DMS153 treated with DMSO at 0.1 percent for 48 hours (cell line): ENCODE data around the gene RAP1A.
"Not testable (repeated sequence)": the region's sequence is repeated elsewhere in the genome, so short reads cannot be mapped to it uniquely, and the experiment has no call there.

Experiments
- DNase-seq: peaks from one replicate; lab custom pipeline; 2025; ENCODE audit not compliant: unreplicated experiment; lab: John Stamatoyannopoulos, UW

Gene RAP1A

GRCh38 chr1:111735321-111735720 is 115.7 kb downstream of the RAP1A start:
- DNase-seq = no peak

GRCh38 chr1:111735858-111736544 is 116.4 kb downstream of the RAP1A start:
- DNase-seq = no peak

GRCh38 chr1:111736548-111737215 is 117.1 kb downstream of the RAP1A start:
- no peak for DNase-seq

GRCh38 chr1:111737216-111738132 is 117.9 kb downstream of the RAP1A start:
- DNase-seq = no peak

- no peak for DNase-seq
Measured at GRCh38 chr1:111738133-111738435, 118.5 kb downstream of the RAP1A start.

- DNase-seq = peak; percentile 36
Measured at GRCh38 chr1:111738436-111739193, 119.0 kb downstream of the RAP1A start.

- peak; percentile 75 for DNase-seq
Measured at GRCh38 chr1:111739194-111739924, 119.8 kb downstream of the RAP1A start, which contains the start of gene INKA2. INKA2 (minus strand) TSS chr1:111739395; CDS start chr1:111739242, 153 bp downstream.

GRCh38 chr1:111739925-111740765 is 120.6 kb downstream of the RAP1A start:
- DNase-seq = peak; percentile 44

GRCh38 chr1:111742292-111742691 is 122.7 kb downstream of the RAP1A start:
- not testable (repeated sequence) for DNase-seq

GRCh38 chr1:111742938-111743549 is 123.5 kb downstream of the RAP1A start:
- DNase-seq = no peak

- no peak for DNase-seq
Measured at GRCh38 chr1:111743679-111744101, 124.1 kb downstream of the RAP1A start.

- no peak for DNase-seq
Measured at GRCh38 chr1:111745675-111746613, 126.4 kb downstream of the RAP1A start.

- no peak for DNase-seq
Measured at GRCh38 chr1:111746614-111746999, 127.0 kb downstream of the RAP1A start.

- peak; percentile 59 for DNase-seq
Measured at GRCh38 chr1:111747282-111747734, 127.7 kb downstream of the RAP1A start.

GRCh38 chr1:111747947-111748346 is 128.4 kb downstream of the RAP1A start:
- no peak for DNase-seq

GRCh38 chr1:111749628-111750027 is 130.0 kb downstream of the RAP1A start:
- DNase-seq = no peak

GRCh38 chr1:111750856-111751255 is 131.3 kb downstream of the RAP1A start:
- DNase-seq = no peak
